HCT116 (cell line): ENCODE results near the gene PTOV1. TPM values are rescaled to one million over a fixed set of nuclear protein-coding genes. Genes with fewer than 3 reads are reported as not detected.

Experiments used
- ATAC-seq: fragments of 200-7000 bp; cut with Tn5 transposase; 2 replicates; pipeline ENCODE4 v1.9.1; 2020; ENCODE audit warnings: mild to moderate bottlenecking, moderate library complexity
- BruUV-seq: library from RNA; stranded (reverse); fragments of 400-500 nt; replicated peaks from 2 replicates; lab custom pipeline; 2021; lab: Mats Ljungman, UMichigan
- CTCF ChIA-PET: fragments of 300-600 bp; sonication (Branson Sonifier 250); formaldehyde crosslinking; loops from one replicate; lab custom pipeline; 2021; ENCODE audit warnings: antibody characterized with exemption; lab: Charles Lee
- POLR2A ChIA-PET: fragments of 300-600, 350-600 bp; sonication (Branson Sonifier 250); formaldehyde crosslinking; loops from one replicate; lab custom pipeline; 2021; ENCODE audit warnings: antibody characterized with exemption; lab: Charles Lee
- RAD21 ChIA-PET, 2 experiments: fragments of 300-600 bp; sonication (Branson Sonifier 250); formaldehyde crosslinking; loops; one replicate each; lab custom pipeline; 2023; ENCODE audit warnings: low total read pairs in 2 of 2; ENCODE audit not compliant: uncharacterized antibody in 2 of 2, unreplicated experiment in 2 of 2, low non-redundant PET in 1 of 2; lab: Charles Lee
- DNase-seq: peaks from one replicate; pipeline ENCODE4 v3.0.0-alpha.2; 2010; ENCODE audit warnings: low read depth, low spot score
- H2AFZ ChIP-seq: fragments of 200-600 bp; shearing (Covaris generic), sonication (generic); 2 replicates; pipeline ENCODE4 v1.6.1; 2017; ENCODE audit warnings: low read depth, mixed run types, mixed read lengths, antibody characterized with exemption, low read length; ENCODE audit not compliant: poor library complexity, severe bottlenecking
- H3K27ac ChIP-seq: 2 replicates; pipeline ENCODE4 v1.5.1; 2012; ENCODE audit warnings: low read depth, low read length
- H3K27me3 ChIP-seq: fragments of 200-600 bp; sonication (generic); 2 replicates; pipeline ENCODE4 v1.6.1; 2016; ENCODE audit warnings: mixed run types, low read length, mixed read lengths; ENCODE audit not compliant: insufficient read depth
- H3K36me3 ChIP-seq, 2 experiments: fragments of 200-500 bp in 1 of 2; fragments of 200-600 bp in 1 of 2; sonication (Bioruptor generic) in 1 of 2; sonication (generic) in 1 of 2; 2 replicates each; pipeline versions ENCODE4 v1.5.1 to v1.6.1; 2014 to 2016; ENCODE audit warnings: low read length in 2 of 2, inconsistent platforms in 1 of 2, mixed read lengths in 1 of 2, mixed run types in 1 of 2; ENCODE audit not compliant: insufficient read depth in 2 of 2, control insufficient read depth in 1 of 2
- H3K4me1 ChIP-seq, 2 experiments: fragments of 200-600 bp in 1 of 2; sonication (generic) in 1 of 2; 2 replicates each; pipeline versions ENCODE4 v1.5.1 to v1.6.1; 2012 to 2017; ENCODE audit warnings: low read length in 2 of 2, inconsistent platforms in 1 of 2, mild to moderate bottlenecking in 1 of 2, mixed read lengths in 1 of 2, mixed run types in 1 of 2, moderate library complexity in 1 of 2; ENCODE audit not compliant: insufficient read depth in 2 of 2, control insufficient read depth in 1 of 2
- H3K4me2 ChIP-seq: fragments of 200-600 bp; sonication (generic); 2 replicates; pipeline ENCODE4 v1.6.1; 2017; ENCODE audit warnings: mixed run types, low read length, mixed read lengths
- H3K4me3 ChIP-seq, 2 experiments: fragments of 200-600 bp in 1 of 2; sonication (generic) in 1 of 2; replicated peaks in 1 of 2; 2 replicates each; pipeline ENCODE4 v1.5.1; 2011 to 2016; ENCODE audit warnings: low read length in 2 of 2, control low read depth in 1 of 2, low read depth in 1 of 2, mild to moderate bottlenecking in 1 of 2, mixed read lengths in 1 of 2, mixed run types in 1 of 2
- H3K79me2 ChIP-seq: fragments of 200-600 bp; sonication (generic); 2 replicates; pipeline ENCODE4 v1.6.1; 2017; ENCODE audit warnings: mild to moderate bottlenecking, mixed run types, low read length, moderate library complexity, mixed read lengths; ENCODE audit not compliant: insufficient read depth
- H3K9ac ChIP-seq: fragments of 200-600 bp; sonication (generic); 2 replicates; pipeline ENCODE4 v1.6.1; 2016; ENCODE audit warnings: low read length, mixed read lengths
- H3K9me2 ChIP-seq: fragments of 200-600 bp; sonication (generic), shearing (Covaris generic); 2 replicates; pipeline ENCODE4 v1.6.1; 2017; ENCODE audit warnings: mixed run types, mild to moderate bottlenecking, moderate library complexity; ENCODE audit not compliant: insufficient read depth
- H3K9me3 ChIP-seq, 2 experiments: fragments of 200-500 bp in 1 of 2; fragments of 200-600 bp in 1 of 2; sonication (Bioruptor generic) in 1 of 2; sonication (generic) in 1 of 2; 2 replicates each; pipeline ENCODE4 v1.6.1; 2014 to 2017; ENCODE audit warnings: low read length in 2 of 2, mixed read lengths in 2 of 2, inconsistent platforms in 1 of 2, low read depth in 1 of 2, mild to moderate bottlenecking in 1 of 2, mixed run types in 1 of 2, moderate library complexity in 1 of 2; ENCODE audit not compliant: control insufficient read depth in 1 of 2, insufficient read depth in 1 of 2
- H4K20me1 ChIP-seq: fragments of 200-600 bp; sonication (generic), shearing (Covaris generic); 2 replicates; pipeline ENCODE4 v1.6.1; 2017; ENCODE audit warnings: mixed run types, mild to moderate bottlenecking, moderate library complexity; ENCODE audit not compliant: insufficient read depth
- CBX3 ChIP-seq: IDR thresholded peaks from 2 replicates; pipeline ENCODE4 v1.6.1; 2012; ENCODE audit warnings: low read depth
- CEBPB ChIP-seq: IDR thresholded peaks from 2 replicates; pipeline ENCODE4 v1.6.1; 2012; ENCODE audit warnings: low read depth
- CTCF ChIP-seq, 3 experiments: fragments of 200-600 bp in 1 of 3; sonication (generic) in 1 of 3; IDR thresholded peaks in 2 of 3; conservative IDR thresholded peaks in 1 of 3; 2 replicates each; pipeline ENCODE4 v1.5.1; 2012 to 2017; ENCODE audit warnings: low read depth in 2 of 3, low read length in 2 of 3, antibody characterized with exemption in 1 of 3, borderline replicate concordance in 1 of 3, control low read depth in 1 of 3, mild to moderate bottlenecking in 1 of 3, mixed read lengths in 1 of 3, mixed run types in 1 of 3, moderate library complexity in 1 of 3; ENCODE audit not compliant: insufficient read depth in 1 of 3
- EGR1 ChIP-seq: IDR thresholded peaks from 2 replicates; pipeline ENCODE4 v1.6.1; 2012; ENCODE audit warnings: low read depth
- ELF1 ChIP-seq: IDR thresholded peaks from 2 replicates; pipeline ENCODE4 v1.6.1; 2012; ENCODE audit warnings: low read depth, borderline replicate concordance
- EZH2 ChIP-seq: fragments of 200-600 bp; sonication (generic); IDR thresholded peaks from 2 replicates; pipeline ENCODE4 v1.6.1; 2017; ENCODE audit warnings: antibody characterized with exemption, mixed run types
- EZH2phosphoT487 ChIP-seq: fragments of 200-600 bp; IDR thresholded peaks from 2 replicates; pipeline ENCODE4 v1.6.1; 2018; ENCODE audit warnings: antibody characterized with exemption, borderline replicate concordance
- JUND ChIP-seq: IDR thresholded peaks from 2 replicates; pipeline ENCODE4 v1.6.1; 2012
- MAX ChIP-seq: IDR thresholded peaks from 2 replicates; pipeline ENCODE4 v1.6.1; 2012
- POLR2A ChIP-seq: IDR thresholded peaks from 2 replicates; pipeline ENCODE4 v1.7.0; 2011; ENCODE audit warnings: borderline replicate concordance; ENCODE audit not compliant: insufficient read depth, insufficient read length; ENCODE audit errors: extremely low read depth
- POLR2AphosphoS5 ChIP-seq: IDR thresholded peaks from 2 replicates; pipeline ENCODE4 v1.6.1; 2011; ENCODE audit warnings: mild to moderate bottlenecking, low read depth, low read length, moderate library complexity
- RAD21 ChIP-seq: IDR thresholded peaks from 2 replicates; pipeline ENCODE4 v1.6.1; 2012; ENCODE audit warnings: low read depth, mild to moderate bottlenecking
- SIN3A ChIP-seq: IDR thresholded peaks from 2 replicates; pipeline ENCODE4 v1.6.1; 2012; ENCODE audit warnings: low read depth
- SRF ChIP-seq: IDR thresholded peaks from 2 replicates; pipeline ENCODE4 v1.6.1; 2012; ENCODE audit warnings: low read depth
- TCF7L2 ChIP-seq: IDR thresholded peaks from 2 replicates; pipeline ENCODE4 v1.7.0; 2011; ENCODE audit warnings: borderline replicate concordance, inconsistent platforms; ENCODE audit not compliant: insufficient read depth, insufficient read length; ENCODE audit errors: extremely low read depth
- YY1 ChIP-seq: IDR thresholded peaks from 2 replicates; pipeline ENCODE4 v1.6.1; 2011; ENCODE audit warnings: low read length, low read depth, moderate library complexity, mild to moderate bottlenecking; ENCODE audit not compliant: insufficient replicate concordance; ENCODE audit errors: extremely low read depth
- ZBTB33 ChIP-seq: IDR thresholded peaks from 2 replicates; pipeline ENCODE4 v1.6.1; 2011; ENCODE audit warnings: mild to moderate bottlenecking, low read length, moderate library complexity; ENCODE audit not compliant: insufficient replicate concordance; ENCODE audit errors: extremely low read depth
- ZFX ChIP-seq: fragments of 450-650 bp; IDR thresholded peaks from 2 replicates; pipeline ENCODE4 v1.6.1; 2017
- ZNF274 ChIP-seq: fragments of 200-500 bp; sonication (Bioruptor generic); IDR thresholded peaks from 2 replicates; pipeline ENCODE4 v1.6.1; 2014; ENCODE audit warnings: mild to moderate bottlenecking, low read depth, low read length, inconsistent platforms
- intact Hi-C: fragments of 100-400 bp; cut with micrococcal nuclease; formaldehyde crosslinking; loops from 2 replicates; pipeline ENCODE4 v1.10.0; 2022
- total RNA-seq: library from RNA; stranded (reverse); gene quantifications from one replicate; pipeline ENCODE4 v1.2.1, GENCODE V29; 2021; ENCODE audit not compliant: unreplicated experiment

The PTOV1 gene
- total RNA-seq, 1 experiment from 2014 or later, result 236 TPM

GRCh38 chr19:49882643-49883042, 31.7 kb downstream of the PTOV1 start:
- peaks cover 12 to 18% of the 10 kb centered on the region in 2 experiments for H3K36me3 ChIP-seq
- TF ChIP-seq CTCF (IDR thresholded peaks at IDR 0.05 in 2 of 3, conservative IDR thresholded peaks at IDR 0.05 in 1 of 3; ENCODE audit: borderline replicate concordance in 1 of 3, insufficient read depth in 1 of 3, low read depth in 2 of 3, low read length in 2 of 3) (no peak), SIN3A (no peak), ELF1 (no peak), POLR2AphosphoS5 (no peak)
- no peaks in the 10 kb centered on the region for H3K9me2 ChIP-seq
- H3K4me2 ChIP-seq, result no peak overlapping the region
- CTCF ChIA-PET, result no interaction called here
- no peak overlapping the region for H2AFZ ChIP-seq
- H3K79me2 ChIP-seq, result peaks cover 9% of the 10 kb centered on the region; the same call in 1 of the 2 replicates
- RAD21 ChIA-PET, result no interaction called here
- POLR2A ChIA-PET, result no interaction called here
- BruUV-seq, result no TSS peak
- DNase-seq (no peak), ATAC-seq (no peak)
- H3K9ac ChIP-seq, result no peak overlapping the region
- H3K4me1 ChIP-seq, result peaks cover 9 to 23% of the 10 kb centered on the region in 2 experiments
- no peaks in the 10 kb centered on the region for H4K20me1 ChIP-seq
- intact Hi-C loops, result no loop called here
- H3K9me3 ChIP-seq, result peaks cover 0 to 6% of the 10 kb centered on the region in 2 experiments; a peak in 1 of 4 replicates
- no peak overlapping the region for H3K27ac ChIP-seq
- H3K4me3 ChIP-seq, result no peak overlapping the region
- H3K27me3 ChIP-seq, result no peaks in the 10 kb centered on the region

GRCh38 chr19:49883094-49883493, 32.1 kb downstream of the PTOV1 start:
- Histone ChIP-seq H4K20me1 (no peaks in the 10 kb centered on the region), H3K9ac (no peak overlapping the region), H3K4me3 (no peak overlapping the region), H3K9me3 (peaks cover 0 to 6% of the 10 kb centered on the region in 2 experiments; a peak in 1 of 4 replicates), H3K27ac (no peak overlapping the region), H3K27me3 (no peaks in the 10 kb centered on the region), H3K79me2 (peaks cover 9% of the 10 kb centered on the region; the same call in 1 of the 2 replicates), H3K36me3 (peaks cover 12 to 18% of the 10 kb centered on the region in 2 experiments), H3K4me1 (peaks cover 9 to 23% of the 10 kb centered on the region in 2 experiments), H2AFZ (no peak overlapping the region), H3K9me2 (no peaks in the 10 kb centered on the region), H3K4me2 (no peak overlapping the region)
- ATAC-seq (no peak), DNase-seq (no peak)
- ChIA-PET RAD21 (no interaction called here), CTCF (no interaction called here), POLR2A (no interaction called here)
- intact Hi-C loops, result no loop called here
- BruUV-seq, result no TSS peak
- no peak for TF ChIP-seq CEBPB
- TF ChIP-seq POLR2AphosphoS5, result no peak
- no peak for TF ChIP-seq POLR2A
- TF ChIP-seq YY1, result no peak
- TF ChIP-seq EGR1, result no peak
- no peak for TF ChIP-seq ZFX
- TF ChIP-seq JUND, result no peak
- no peak for TF ChIP-seq EZH2phosphoT487
- TF ChIP-seq EZH2, result no peak
- TF ChIP-seq RAD21, result no peak
- TF ChIP-seq ZBTB33, result no peak
- no peak for TF ChIP-seq SRF
- no peak; the same call in 1 of the 2 replicates for TF ChIP-seq CBX3
- no peak for TF ChIP-seq ZNF274
- no peak for TF ChIP-seq TCF7L2
- TF ChIP-seq MAX, result no peak
